Astrocyte of the cerebellum (primary cell): Measurements from ENCODE around the gene PDLIM4.

ENCODE experiments used
- DNase-seq: peaks from one replicate; pipeline ENCODE4 v3.0.0-alpha.2; 2011; ENCODE audit warnings: low read depth
- H3K4me3 ChIP-seq: 2 replicates; pipeline ENCODE4 v1.5.1; 2011; ENCODE audit warnings: mild to moderate bottlenecking, low read depth, low read length, moderate library complexity
- in situ Hi-C: cut with HindIII; loops from 2 replicates; pipeline ENCODE4 v1.10.0; 2017; ENCODE audit warnings: low sequenced_read_pairs
- TF ChIP-seq, protein P1 (sequence below): IDR thresholded peaks from 2 replicates; pipeline ENCODE4 v1.5.1; 2012; ENCODE audit warnings: low read length, low read depth, moderate library complexity, mild to moderate bottlenecking; ENCODE audit errors: missing control alignments

Gene PDLIM4

DNA sequence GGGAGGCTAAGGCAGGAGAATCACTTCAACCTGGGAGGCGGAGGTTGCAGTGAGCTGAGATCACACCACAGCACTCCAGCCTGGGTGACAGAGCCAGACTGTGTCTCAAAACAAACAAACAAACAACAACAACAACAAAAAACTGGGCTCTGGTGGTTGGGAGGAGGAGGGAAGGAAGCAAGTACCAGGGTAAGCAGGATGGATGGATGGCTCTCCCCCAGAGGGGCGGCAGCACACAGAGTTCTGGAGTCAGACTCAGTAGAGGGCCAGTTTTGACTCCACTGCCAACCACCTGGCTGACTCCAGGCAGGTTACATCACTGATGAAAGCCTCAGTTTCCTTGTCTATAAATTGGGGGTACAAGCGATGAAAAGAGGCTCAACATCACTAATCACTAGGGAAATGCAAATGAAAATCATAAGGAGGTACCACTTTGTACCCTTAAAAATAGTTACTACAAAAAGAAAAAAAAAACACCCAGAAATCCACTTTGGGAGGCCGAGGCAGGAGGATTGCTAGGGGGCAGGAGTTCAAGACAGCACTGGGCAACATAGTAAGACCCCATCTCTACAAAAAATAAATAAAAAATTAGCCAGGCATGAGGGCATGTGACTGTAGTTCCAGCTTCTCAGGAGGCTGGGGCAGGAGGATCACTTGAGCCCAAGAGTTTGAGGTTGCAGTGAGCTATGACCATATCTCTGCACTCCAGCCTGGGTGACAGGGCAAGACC lies 39.9 kb downstream of the PDLIM4 start:
- in situ Hi-C loops, result no loop called here
- DNase-seq, result no peak
- TF ChIP-seq, protein P1, sequence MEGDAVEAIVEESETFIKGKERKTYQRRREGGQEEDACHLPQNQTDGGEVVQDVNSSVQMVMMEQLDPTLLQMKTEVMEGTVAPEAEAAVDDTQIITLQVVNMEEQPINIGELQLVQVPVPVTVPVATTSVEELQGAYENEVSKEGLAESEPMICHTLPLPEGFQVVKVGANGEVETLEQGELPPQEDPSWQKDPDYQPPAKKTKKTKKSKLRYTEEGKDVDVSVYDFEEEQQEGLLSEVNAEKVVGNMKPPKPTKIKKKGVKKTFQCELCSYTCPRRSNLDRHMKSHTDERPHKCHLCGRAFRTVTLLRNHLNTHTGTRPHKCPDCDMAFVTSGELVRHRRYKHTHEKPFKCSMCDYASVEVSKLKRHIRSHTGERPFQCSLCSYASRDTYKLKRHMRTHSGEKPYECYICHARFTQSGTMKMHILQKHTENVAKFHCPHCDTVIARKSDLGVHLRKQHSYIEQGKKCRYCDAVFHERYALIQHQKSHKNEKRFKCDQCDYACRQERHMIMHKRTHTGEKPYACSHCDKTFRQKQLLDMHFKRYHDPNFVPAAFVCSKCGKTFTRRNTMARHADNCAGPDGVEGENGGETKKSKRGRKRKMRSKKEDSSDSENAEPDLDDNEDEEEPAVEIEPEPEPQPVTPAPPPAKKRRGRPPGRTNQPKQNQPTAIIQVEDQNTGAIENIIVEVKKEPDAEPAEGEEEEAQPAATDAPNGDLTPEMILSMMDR, result no peak
- H3K4me3 ChIP-seq, result no peak overlapping the region

DNA sequence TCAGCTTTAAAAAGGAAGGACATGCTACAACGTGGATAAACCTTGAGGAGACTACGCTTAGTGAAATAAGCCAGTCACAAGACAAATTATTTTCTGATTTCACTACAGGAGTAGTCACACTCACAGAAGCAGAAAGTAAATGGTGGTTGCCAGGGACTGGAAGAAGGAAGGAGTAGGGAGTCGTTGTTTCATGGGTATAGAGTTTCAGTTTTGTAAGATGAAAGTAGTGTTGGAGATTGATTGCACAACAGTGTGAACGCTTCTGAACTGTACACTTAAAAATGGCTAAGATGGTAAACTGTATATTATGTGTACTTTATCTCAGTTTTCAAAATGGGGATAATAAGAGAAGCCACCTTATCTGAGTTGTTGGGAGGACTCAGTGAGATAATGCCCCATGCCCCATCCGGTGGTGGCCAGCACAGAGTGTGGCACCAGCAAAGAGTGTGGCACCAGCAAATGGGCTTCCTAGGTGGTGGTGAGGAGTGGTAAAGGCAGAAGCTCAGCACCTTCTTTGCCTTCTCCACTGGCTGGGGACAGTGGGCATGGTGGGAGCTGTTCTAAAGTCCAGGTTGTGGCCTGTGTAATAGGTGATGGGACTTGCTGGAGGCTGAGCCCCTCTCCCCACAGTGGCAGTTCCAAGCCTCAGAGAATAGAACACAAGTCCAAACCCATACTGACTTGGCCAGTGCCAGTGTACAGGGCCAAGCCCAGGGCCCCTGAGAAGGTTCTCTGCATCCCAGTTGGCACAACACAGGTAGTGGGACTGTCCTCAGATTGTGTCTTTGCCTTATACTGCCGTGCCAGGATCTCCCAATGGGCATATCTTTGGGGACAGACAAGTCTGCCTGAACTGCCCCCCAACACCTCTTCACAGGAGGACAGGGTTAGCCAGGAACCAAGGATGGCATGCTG lies 41.1 kb downstream of the PDLIM4 start:
- H3K4me3 ChIP-seq, result no peak overlapping the region
- in situ Hi-C loops, result no loop called here
- no peak for DNase-seq
- TF ChIP-seq, protein P1, result no peak

DNA sequence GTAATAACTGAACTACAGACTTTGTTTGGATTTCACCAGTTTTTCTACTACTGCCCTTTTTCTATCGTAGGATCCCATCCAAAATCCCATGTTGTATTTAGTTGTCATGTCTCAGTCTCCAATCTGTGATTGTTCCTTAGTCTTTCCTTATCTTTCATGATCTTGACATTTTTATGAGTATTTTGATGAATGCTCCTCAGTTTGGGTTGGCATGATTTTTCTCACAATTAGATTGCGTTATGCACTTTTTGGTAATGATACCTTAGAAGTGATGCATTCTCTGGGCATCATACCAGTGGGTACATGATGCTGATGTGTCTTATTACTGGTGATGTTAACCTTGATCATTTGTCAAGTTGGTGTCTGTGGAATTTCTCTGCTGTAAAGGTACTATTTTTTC lies 42.4 kb downstream of the PDLIM4 start:
- no peak for DNase-seq
- H3K4me3 ChIP-seq, result no peak overlapping the region
- TF ChIP-seq, protein P1, result no peak
- in situ Hi-C loops, result no loop called here

DNA sequence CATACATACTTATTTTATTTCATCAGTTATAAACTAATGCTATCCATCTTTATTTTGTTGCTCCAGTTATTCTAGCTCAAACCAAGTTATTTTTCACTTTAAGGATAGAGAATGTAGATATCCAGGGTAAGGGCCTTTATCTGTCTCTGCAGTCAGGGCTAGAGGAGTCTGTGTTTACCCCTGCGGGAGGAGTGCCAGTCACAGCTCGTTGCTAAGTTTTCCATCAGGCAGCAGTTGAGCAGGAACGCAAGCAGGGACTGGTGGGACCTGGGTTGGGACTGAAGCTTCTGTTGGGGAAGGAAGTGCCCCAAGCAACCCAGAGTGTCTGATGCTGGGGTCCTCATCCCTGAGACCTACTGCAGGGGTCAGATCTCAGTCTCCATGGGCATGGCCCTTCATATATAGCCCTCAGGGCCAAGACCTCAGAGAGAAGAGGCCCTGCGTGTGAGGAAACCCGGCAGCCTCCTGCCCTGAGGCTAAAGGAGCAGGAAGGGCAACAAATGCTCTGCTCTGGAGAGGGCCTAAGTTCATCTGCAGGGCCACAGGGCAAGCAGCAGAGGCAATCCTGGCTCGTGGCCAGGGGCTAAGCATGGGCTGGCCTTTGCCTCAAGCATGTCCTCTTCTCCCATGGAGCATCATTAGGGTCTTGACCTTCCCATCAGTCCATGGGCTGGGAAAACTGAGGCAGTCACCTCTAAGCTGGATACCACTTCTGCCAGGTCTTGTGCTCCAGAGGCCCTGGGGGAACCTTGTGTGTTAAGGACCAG lies 43.3 kb downstream of the PDLIM4 start:
- in situ Hi-C loops, result no loop called here
- TF ChIP-seq, protein P1, result no peak
- no peak for DNase-seq
- H3K4me3 ChIP-seq, result no peak overlapping the region

DNA sequence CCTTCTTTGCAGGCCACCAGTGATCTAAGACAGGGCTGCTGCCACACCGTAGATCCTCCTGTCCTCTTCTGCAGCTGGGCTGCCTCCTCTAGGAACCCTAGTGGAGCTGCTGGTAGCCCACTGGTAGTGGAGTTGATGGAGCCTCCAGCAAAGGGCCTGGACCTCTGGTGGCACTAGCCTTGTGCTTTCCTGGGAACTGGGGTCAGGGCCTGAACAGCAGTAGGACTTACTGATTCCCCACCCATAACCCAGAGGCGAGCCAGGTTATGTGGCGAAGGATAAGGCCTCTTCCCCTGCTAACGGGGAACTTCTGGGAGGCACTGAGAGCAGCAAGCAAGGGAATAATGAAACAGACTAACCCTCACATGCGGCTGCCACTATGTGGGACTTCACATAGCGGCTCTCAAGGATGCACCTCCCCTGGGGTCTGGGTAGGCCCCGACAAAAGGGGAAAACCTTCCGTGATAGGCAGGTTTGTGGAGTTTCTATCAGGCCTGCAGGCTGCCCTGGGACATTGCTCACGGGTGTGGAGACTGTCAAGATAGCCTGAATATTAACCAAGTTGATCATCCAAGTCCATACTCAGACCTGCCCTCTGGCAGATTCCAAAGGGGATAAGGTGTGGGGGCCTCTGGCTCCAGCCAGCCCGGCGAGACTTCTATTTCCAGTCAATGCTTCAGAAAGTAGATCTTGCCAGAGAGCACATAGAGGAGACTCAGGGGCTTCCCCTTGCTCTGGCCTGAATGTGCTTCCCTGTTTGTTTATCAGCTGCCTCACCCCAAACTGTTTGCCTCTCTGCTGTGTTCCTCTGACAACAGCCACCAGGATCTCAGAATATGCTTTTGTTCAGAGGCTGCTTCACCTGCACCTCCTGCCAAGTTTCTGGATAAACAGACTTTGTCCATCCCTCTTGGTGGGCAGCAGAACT lies 44.1 kb downstream of the PDLIM4 start:
- in situ Hi-C loops, result no loop called here

More for the DNA sequence above, 44.1 kb downstream of the PDLIM4 start:
- no peak overlapping the region for H3K4me3 ChIP-seq
- no peak for DNase-seq
- TF ChIP-seq, protein P1, result no peak
